WTC11 (cell line): ENCODE measurements around the gene RFX3.

Experiments
- ATF2 ChIP-seq: sonication (generic); formaldehyde crosslinking; IDR thresholded peaks from 2 replicates; pipeline ENCODE4 v1.8.1; 2022; ENCODE audit warnings: low read depth, missing genetic modification reagents, borderline replicate concordance
- ATF3 ChIP-seq: sonication (generic); formaldehyde crosslinking; conservative IDR thresholded peaks from 2 replicates; pipeline ENCODE4 v1.8.1; 2022; ENCODE audit warnings: mild to moderate bottlenecking, missing genetic modification reagents
- CTCF ChIP-seq: fragments of 200-600 bp; IDR thresholded peaks from 2 replicates; pipeline ENCODE4 v1.8.0; 2022; ENCODE audit warnings: antibody characterized with exemption
- IRF2 ChIP-seq: sonication (generic); formaldehyde crosslinking; IDR thresholded peaks from 2 replicates; pipeline ENCODE4 v1.8.0; 2022; ENCODE audit warnings: low read depth, missing genetic modification reagents, borderline replicate concordance
- JAZF1 ChIP-seq: fragments of 250-450 bp; sonication (Bioruptor Pico); IDR thresholded peaks from 2 replicates; pipeline ENCODE4 v1.9.0; 2021; ENCODE audit warnings: moderate library complexity, mild to moderate bottlenecking, inconsistent platforms
- MAX ChIP-seq: sonication (generic); formaldehyde crosslinking; IDR thresholded peaks from 2 replicates; pipeline ENCODE4 v1.8.0; 2022; ENCODE audit warnings: mild to moderate bottlenecking, missing genetic modification reagents

GRCh38 chr9:3263698-3264097 lies 262.1 kb downstream of the RFX3 start:
- TF ChIP-seq CTCF (no peak), ATF2 (CRISPR knock-in tag) (no peak), ATF3 (CRISPR knock-in tag) (no peak), MAX (no peak), IRF2 (CRISPR knock-in tag) (no peak), JAZF1 (CRISPR knock-in tag) (no peak)
